ENCODE data around the gene CBX1.

CBX1 gene

GRCh38 chr17:48021934-48022333 is 79.3 kb downstream of the CBX1 start:
- H3K4me1 ChIP-seq = peaks cover 25% of the 10 kb centered on the region
- no peaks in the 10 kb centered on the region for H3K36me3 ChIP-seq
- DNase-seq = no peak
- H3K9me3 ChIP-seq = no peaks in the 10 kb centered on the region
- H3K27me3 ChIP-seq = no peaks in the 10 kb centered on the region
- no peak overlapping the region for H3K4me3 ChIP-seq (ENCODE audit: low read depth, low read length)
- TF ChIP-seq CTCF (IDR thresholded peaks at IDR 0.05; ENCODE audit: low read depth, low read length) = no peak

All from BE2C (cell line).